ENCODE measurements around the gene RAPGEF5.

- TF ChIP-seq CTCF (IDR thresholded peaks at IDR 0.05; ENCODE audit: insufficient read depth, low read length), result no peak
- TF ChIP-seq REST (IDR thresholded peaks at IDR 0.05; ENCODE audit: insufficient replicate concordance, low read depth), result no peak
- TF ChIP-seq POLR2AphosphoS5 (IDR thresholded peaks at IDR 0.05; ENCODE audit: low read depth), result no peak
- TF ChIP-seq GABPA (IDR thresholded peaks at IDR 0.05; ENCODE audit: low read depth), result no peak
Observed at GRCh38 chr7:22153432-22154142, 203.4 kb downstream of the RAPGEF5 start.

Measured in HL-60 (cell line).